ENCODE measurements around the gene MAP2. TPM values are rescaled to one million over a fixed set of nuclear protein-coding genes. Genes with fewer than 3 reads are reported as not detected.
A peak's percentile ranks its signal among the peaks of the same experiment; 100 is the strongest.

Gene MAP2
- total RNA-seq, 1 donor = 2.2 TPM

GRCh38 chr2:209460151-209460761, 36.4 kb downstream of the MAP2 start:
- TF ChIP-seq, protein P1, sequence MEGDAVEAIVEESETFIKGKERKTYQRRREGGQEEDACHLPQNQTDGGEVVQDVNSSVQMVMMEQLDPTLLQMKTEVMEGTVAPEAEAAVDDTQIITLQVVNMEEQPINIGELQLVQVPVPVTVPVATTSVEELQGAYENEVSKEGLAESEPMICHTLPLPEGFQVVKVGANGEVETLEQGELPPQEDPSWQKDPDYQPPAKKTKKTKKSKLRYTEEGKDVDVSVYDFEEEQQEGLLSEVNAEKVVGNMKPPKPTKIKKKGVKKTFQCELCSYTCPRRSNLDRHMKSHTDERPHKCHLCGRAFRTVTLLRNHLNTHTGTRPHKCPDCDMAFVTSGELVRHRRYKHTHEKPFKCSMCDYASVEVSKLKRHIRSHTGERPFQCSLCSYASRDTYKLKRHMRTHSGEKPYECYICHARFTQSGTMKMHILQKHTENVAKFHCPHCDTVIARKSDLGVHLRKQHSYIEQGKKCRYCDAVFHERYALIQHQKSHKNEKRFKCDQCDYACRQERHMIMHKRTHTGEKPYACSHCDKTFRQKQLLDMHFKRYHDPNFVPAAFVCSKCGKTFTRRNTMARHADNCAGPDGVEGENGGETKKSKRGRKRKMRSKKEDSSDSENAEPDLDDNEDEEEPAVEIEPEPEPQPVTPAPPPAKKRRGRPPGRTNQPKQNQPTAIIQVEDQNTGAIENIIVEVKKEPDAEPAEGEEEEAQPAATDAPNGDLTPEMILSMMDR (IDR thresholded peaks at IDR 0.05; ENCODE audit: extremely low read depth, low read depth, low read length) = no peak
- no peak for DNase-seq (ENCODE audit: insufficient read length, low spot score, missing footprints)
- H3K9me3 ChIP-seq (ENCODE audit: low read depth, low read length) = no peaks in the 10 kb centered on the region
- H3K27ac ChIP-seq (ENCODE audit: low read depth, low read length) = no peak overlapping the region
- no peak overlapping the region for H2AFZ ChIP-seq (ENCODE audit: low read length)
- no peaks in the 10 kb centered on the region for H3K36me3 ChIP-seq (ENCODE audit: insufficient read depth, low read length)
- H3K79me2 ChIP-seq (ENCODE audit: insufficient read depth, low read length) = no peaks in the 10 kb centered on the region
- no peaks in the 10 kb centered on the region for H4K20me1 ChIP-seq (ENCODE audit: insufficient read depth, low read length)
- no peak overlapping the region for H3K4me3 ChIP-seq (ENCODE audit: insufficient read depth, low read length)
- no peak overlapping the region for H3K4me2 ChIP-seq (ENCODE audit: insufficient read depth, low read length)
- no peaks in the 10 kb centered on the region for H3K27me3 ChIP-seq (ENCODE audit: insufficient read depth, low read length)
- no peaks in the 10 kb centered on the region for H3K4me1 ChIP-seq (ENCODE audit: insufficient read depth, low read length)

DNA sequence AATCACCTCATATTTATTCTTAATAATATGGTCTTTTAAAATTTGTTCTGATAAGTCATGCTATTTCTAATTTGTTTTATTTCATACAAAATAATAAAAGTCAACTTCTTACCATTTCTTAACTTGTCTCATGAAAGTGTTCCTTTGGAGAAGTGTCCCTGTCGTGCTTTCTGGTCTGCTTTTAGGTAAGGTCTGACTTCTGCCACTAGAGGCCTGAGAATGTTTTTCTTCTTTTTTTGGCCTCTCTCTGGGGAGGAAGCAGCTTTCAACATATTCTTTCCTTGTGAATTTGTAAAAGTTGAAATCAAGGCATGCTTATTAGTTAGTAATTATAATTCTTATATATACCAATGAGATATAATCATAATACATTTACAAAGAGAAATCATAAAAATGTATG, 39.4 kb downstream of the MAP2 start:
- Histone ChIP-seq H3K4me1 (ENCODE audit: insufficient read depth, low read length) (no peaks in the 10 kb centered on the region), H2AFZ (ENCODE audit: low read length) (no peak overlapping the region), H3K4me3 (ENCODE audit: insufficient read depth, low read length) (no peak overlapping the region), H3K36me3 (ENCODE audit: insufficient read depth, low read length) (no peaks in the 10 kb centered on the region), H3K27me3 (ENCODE audit: insufficient read depth, low read length) (no peaks in the 10 kb centered on the region), H4K20me1 (ENCODE audit: insufficient read depth, low read length) (no peaks in the 10 kb centered on the region), H3K79me2 (ENCODE audit: insufficient read depth, low read length) (no peaks in the 10 kb centered on the region), H3K27ac (ENCODE audit: low read depth, low read length) (no peak overlapping the region), H3K9me3 (ENCODE audit: low read depth, low read length) (no peaks in the 10 kb centered on the region), H3K4me2 (ENCODE audit: insufficient read depth, low read length) (no peak overlapping the region)
- no peak for DNase-seq (ENCODE audit: insufficient read length, low spot score, missing footprints)
- TF ChIP-seq, protein P1 (IDR thresholded peaks at IDR 0.05; ENCODE audit: extremely low read depth, low read depth, low read length) = peak; percentile 20

- DNase-seq (ENCODE audit: insufficient read length, low spot score, missing footprints) = no peak
- TF ChIP-seq, protein P1 (IDR thresholded peaks at IDR 0.05; ENCODE audit: extremely low read depth, low read depth, low read length) = no peak
- Histone ChIP-seq H4K20me1 (ENCODE audit: insufficient read depth, low read length) (no peaks in the 10 kb centered on the region), H2AFZ (ENCODE audit: low read length) (no peak overlapping the region), H3K4me2 (ENCODE audit: insufficient read depth, low read length) (no peak overlapping the region), H3K4me1 (ENCODE audit: insufficient read depth, low read length) (no peaks in the 10 kb centered on the region), H3K36me3 (ENCODE audit: insufficient read depth, low read length) (no peaks in the 10 kb centered on the region), H3K9me3 (ENCODE audit: low read depth, low read length) (no peaks in the 10 kb centered on the region), H3K4me3 (ENCODE audit: insufficient read depth, low read length) (no peak overlapping the region), H3K79me2 (ENCODE audit: insufficient read depth, low read length) (no peaks in the 10 kb centered on the region), H3K27me3 (ENCODE audit: insufficient read depth, low read length) (no peaks in the 10 kb centered on the region), H3K27ac (ENCODE audit: low read depth, low read length) (no peak overlapping the region)
Measured at GRCh38 chr2:209463835-209464234, 40.0 kb downstream of the MAP2 start.

DNA sequence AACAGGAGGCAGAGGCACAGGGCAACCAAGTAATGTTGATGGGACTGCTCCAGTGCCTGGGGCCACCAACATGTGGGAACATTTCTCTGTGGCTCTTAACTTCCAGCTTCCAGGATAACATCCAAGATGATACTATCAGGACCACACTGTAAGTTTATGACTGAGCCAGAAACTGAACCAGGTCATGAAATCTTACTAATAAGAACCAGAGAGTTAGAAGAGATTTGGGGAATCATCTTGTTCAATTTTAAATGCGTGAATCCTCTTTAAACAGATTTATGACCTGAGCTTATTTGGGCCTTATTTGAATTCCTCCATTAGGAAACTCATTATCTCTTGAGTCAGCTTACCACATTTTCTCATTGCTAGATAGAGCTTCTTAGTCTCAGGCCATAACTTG, 45.0 kb downstream of the MAP2 start:
- H3K27ac ChIP-seq (ENCODE audit: low read depth, low read length) = no peak overlapping the region
- no peak for DNase-seq (ENCODE audit: insufficient read length, low spot score, missing footprints)

More for the DNA sequence above, 45.0 kb downstream of the MAP2 start:
- Histone ChIP-seq H3K4me3 (ENCODE audit: insufficient read depth, low read length) (no peak overlapping the region), H3K79me2 (ENCODE audit: insufficient read depth, low read length) (no peaks in the 10 kb centered on the region), H2AFZ (ENCODE audit: low read length) (no peak overlapping the region), H3K9me3 (ENCODE audit: low read depth, low read length) (no peaks in the 10 kb centered on the region), H3K4me1 (ENCODE audit: insufficient read depth, low read length) (peaks cover 26% of the 10 kb centered on the region), H4K20me1 (ENCODE audit: insufficient read depth, low read length) (no peaks in the 10 kb centered on the region), H3K4me2 (ENCODE audit: insufficient read depth, low read length) (no peak overlapping the region), H3K36me3 (ENCODE audit: insufficient read depth, low read length) (no peaks in the 10 kb centered on the region), H3K27me3 (ENCODE audit: insufficient read depth, low read length) (no peaks in the 10 kb centered on the region)
- TF ChIP-seq, protein P1 (IDR thresholded peaks at IDR 0.05; ENCODE audit: extremely low read depth, low read depth, low read length) = no peak
